Measurements from ENCODE around the gene GUCD1.

GUCD1 gene

GRCh38 chr22:24589518-24590030 is 34.6 kb upstream of the GUCD1 start:
- DNase-seq, result no peak

- no peak for DNase-seq
Measured at GRCh38 chr22:24588757-24589481, 34.0 kb upstream of the GUCD1 start.

GRCh38 chr22:24588381-24588756 is 33.4 kb upstream of the GUCD1 start:
- DNase-seq, result no peak

- DNase-seq, result no peak
Measured at GRCh38 chr22:24587948-24588347, 33.0 kb upstream of the GUCD1 start.

GRCh38 chr22:24587251-24587650 is 32.3 kb upstream of the GUCD1 start:
- DNase-seq, result no peak

GRCh38 chr22:24585927-24586546 is 31.1 kb upstream of the GUCD1 start:
- DNase-seq, result no peak

- DNase-seq, result no peak
Measured at GRCh38 chr22:24585461-24585860, 30.5 kb upstream of the GUCD1 start.

- no peak for DNase-seq
Measured at GRCh38 chr22:24584871-24585411, 30.0 kb upstream of the GUCD1 start.

GRCh38 chr22:24584166-24584790 is 29.3 kb upstream of the GUCD1 start:
- DNase-seq, result no peak

GRCh38 chr22:24583221-24584165 is 28.6 kb upstream of the GUCD1 start:
- DNase-seq, result no peak

GRCh38 chr22:24582056-24582814 is 27.3 kb upstream of the GUCD1 start:
- no peak for DNase-seq

- no peak for DNase-seq
Measured at GRCh38 chr22:24580276-24580675, 25.3 kb upstream of the GUCD1 start.

- DNase-seq, result no peak
Measured at GRCh38 chr22:24579258-24579601, 24.3 kb upstream of the GUCD1 start.

- DNase-seq, result no peak
Measured at GRCh38 chr22:24578355-24579257, 23.7 kb upstream of the GUCD1 start.

- no peak for DNase-seq
Measured at GRCh38 chr22:24576778-24577177, 21.8 kb upstream of the GUCD1 start.

- DNase-seq, result no peak
Measured at GRCh38 chr22:24571266-24571665, 16.3 kb upstream of the GUCD1 start.

- DNase-seq, result no peak
Measured at GRCh38 chr22:24567668-24568067, 12.7 kb upstream of the GUCD1 start.

- DNase-seq, result no peak
Measured at GRCh38 chr22:24566899-24567511, 12.1 kb upstream of the GUCD1 start.

GRCh38 chr22:24565077-24565476 is 10.1 kb upstream of the GUCD1 start:
- no peak for DNase-seq

GRCh38 chr22:24564376-24565058 is 9.6 kb upstream of the GUCD1 start:
- no peak for DNase-seq

Data from T-helper 1 cell (primary cell).